ENCODE results near the gene OR52J3. TPM values are rescaled to one million over a fixed set of nuclear protein-coding genes. Genes with fewer than 3 reads are reported as not detected.

OR52J3 gene
- total RNA-seq, 2 donors from 2014 or later: not detected

GRCh38 chr11:5059391-5059790, 13.1 kb downstream of the OR52J3 start, which contains the start of gene OR52E2:
Gene OR52E2, minus strand, starts transcription at chr11:5059627. Its CDS starts 0 bp downstream, at chr11:5059627.
- H3K27ac Mint-ChIP-seq: no peak within 1 kb of the TSS
- peaks cover 2% of the 10 kb centered on the region for H3K9me3 Mint-ChIP-seq
- DNase-seq (ENCODE audit: low spot score): no peak
- no peak for ATAC-seq
- no peaks in the 10 kb centered on the region for H3K36me3 Mint-ChIP-seq
- H3K4me3 Mint-ChIP-seq: no peak within 1 kb of the TSS
- H3K27me3 Mint-ChIP-seq: peaks cover 3 to 4% of the 10 kb centered on the region in 2 donors
- no peaks in the 10 kb centered on the region for H3K4me1 Mint-ChIP-seq (ENCODE audit: low read depth in 2 of 2)

GRCh38 chr11:5065027-5065426, 18.7 kb downstream of the OR52J3 start:
- DNase-seq (ENCODE audit: low spot score) (no peak), ATAC-seq (no peak)
- H3K4me1 Mint-ChIP-seq (ENCODE audit: low read depth in 2 of 2): no peaks in the 10 kb centered on the region
- peaks cover 3% of the 10 kb centered on the region for H3K9me3 Mint-ChIP-seq
- H3K4me3 Mint-ChIP-seq: no peak overlapping the region
- peaks cover 6 to 8% of the 10 kb centered on the region in 2 donors for H3K27me3 Mint-ChIP-seq
- H3K36me3 Mint-ChIP-seq: no peaks in the 10 kb centered on the region
- H3K27ac Mint-ChIP-seq: no peak overlapping the region

- ATAC-seq: no peak
- no peak within 1 kb of the TSS for H3K27ac Mint-ChIP-seq
Observed at GRCh38 chr11:5069272-5069671, 22.9 kb downstream of the OR52J3 start, which contains the start of gene OR52E1. Gene OR52E1, plus strand, starts transcription at chr11:5069572.

GRCh38 chr11:5071799-5072198, 25.5 kb downstream of the OR52J3 start:
- no peak for ATAC-seq

More at GRCh38 chr11:5069272-5069671, 22.9 kb downstream of the OR52J3 start, which contains the start of gene OR52E1:
- Mint-ChIP-seq H3K4me3 (no peak within 1 kb of the TSS), H3K9me3 (peaks cover 3% of the 10 kb centered on the region), H3K36me3 (no peaks in the 10 kb centered on the region), H3K27me3 (peaks cover 4 to 6% of the 10 kb centered on the region in 2 donors), H3K4me1 (ENCODE audit: low read depth in 2 of 2) (no peaks in the 10 kb centered on the region)
- no peak for DNase-seq (ENCODE audit: low spot score)

GRCh38 chr11:5081405-5081804, 35.1 kb downstream of the OR52J3 start:
- H3K9me3 Mint-ChIP-seq: no peaks in the 10 kb centered on the region
- H3K4me3 Mint-ChIP-seq: no peak overlapping the region
- DNase-seq (ENCODE audit: low spot score) (no peak), ATAC-seq (no peak)
- H3K36me3 Mint-ChIP-seq: no peaks in the 10 kb centered on the region
- H3K4me1 Mint-ChIP-seq (ENCODE audit: low read depth in 2 of 2): no peaks in the 10 kb centered on the region
- H3K27ac Mint-ChIP-seq: no peak overlapping the region
- H3K27me3 Mint-ChIP-seq: peaks cover 0 to 18% of the 10 kb centered on the region in 2 donors

More at GRCh38 chr11:5071799-5072198, 25.5 kb downstream of the OR52J3 start:
- Mint-ChIP-seq H3K9me3 (peaks cover 3% of the 10 kb centered on the region), H3K27ac (no peak overlapping the region), H3K36me3 (no peaks in the 10 kb centered on the region), H3K4me1 (ENCODE audit: low read depth in 2 of 2) (no peaks in the 10 kb centered on the region), H3K4me3 (no peak overlapping the region), H3K27me3 (peaks cover 0 to 8% of the 10 kb centered on the region in 2 donors)
- DNase-seq (ENCODE audit: low spot score): no peak

GRCh38 chr11:5083602-5084001, 37.3 kb downstream of the OR52J3 start:
- no peaks in the 10 kb centered on the region for H3K36me3 Mint-ChIP-seq
- DNase-seq (ENCODE audit: low spot score) (no peak), ATAC-seq (no peak)
- peaks cover 0 to 9% of the 10 kb centered on the region in 2 donors for H3K27me3 Mint-ChIP-seq
- no peak overlapping the region for H3K27ac Mint-ChIP-seq
- H3K9me3 Mint-ChIP-seq: no peaks in the 10 kb centered on the region
- no peaks in the 10 kb centered on the region for H3K4me1 Mint-ChIP-seq (ENCODE audit: low read depth in 2 of 2)
- H3K4me3 Mint-ChIP-seq: no peak overlapping the region

- H3K27me3 Mint-ChIP-seq: peaks cover 4 to 20% of the 10 kb centered on the region in 2 donors
- no peak overlapping the region for H3K4me3 Mint-ChIP-seq
- no peak overlapping the region for H3K27ac Mint-ChIP-seq
- H3K36me3 Mint-ChIP-seq: no peaks in the 10 kb centered on the region
- ATAC-seq (no peak), DNase-seq (ENCODE audit: low spot score) (no peak)
- no peaks in the 10 kb centered on the region for H3K4me1 Mint-ChIP-seq (ENCODE audit: low read depth in 2 of 2)
- peaks cover 6% of the 10 kb centered on the region for H3K9me3 Mint-ChIP-seq
Observed at GRCh38 chr11:5088556-5088955, 42.2 kb downstream of the OR52J3 start.

GRCh38 chr11:5090668-5091067, 44.3 kb downstream of the OR52J3 start:
- Mint-ChIP-seq H3K9me3 (peaks cover 6% of the 10 kb centered on the region), H3K27ac (no peak overlapping the region), H3K27me3 (peaks cover 7 to 20% of the 10 kb centered on the region in 2 donors), H3K4me3 (no peak overlapping the region), H3K4me1 (ENCODE audit: low read depth in 2 of 2) (no peaks in the 10 kb centered on the region), H3K36me3 (no peaks in the 10 kb centered on the region)
- DNase-seq (ENCODE audit: low spot score) (no peak), ATAC-seq (no peak)

- no peaks in the 10 kb centered on the region for H3K36me3 Mint-ChIP-seq
- H3K9me3 Mint-ChIP-seq: peaks cover 6% of the 10 kb centered on the region
- DNase-seq (ENCODE audit: low spot score) (no peak), ATAC-seq (no peak)
- peaks cover 7 to 20% of the 10 kb centered on the region in 2 donors for H3K27me3 Mint-ChIP-seq
- H3K4me3 Mint-ChIP-seq: no peak overlapping the region
- no peak overlapping the region for H3K27ac Mint-ChIP-seq
- H3K4me1 Mint-ChIP-seq (ENCODE audit: low read depth in 2 of 2): no peaks in the 10 kb centered on the region
Observed at GRCh38 chr11:5092821-5093585, 46.7 kb downstream of the OR52J3 start.

GRCh38 chr11:5096011-5096410, 49.7 kb downstream of the OR52J3 start:
- peaks cover 3 to 7% of the 10 kb centered on the region in 2 donors for H3K27me3 Mint-ChIP-seq
- H3K27ac Mint-ChIP-seq: no peak overlapping the region
- H3K9me3 Mint-ChIP-seq: peaks cover 3% of the 10 kb centered on the region
- no peaks in the 10 kb centered on the region for H3K4me1 Mint-ChIP-seq (ENCODE audit: low read depth in 2 of 2)
- no peak for ATAC-seq
- H3K4me3 Mint-ChIP-seq: no peak overlapping the region
- no peak for DNase-seq (ENCODE audit: low spot score)
- no peaks in the 10 kb centered on the region for H3K36me3 Mint-ChIP-seq

Other genes starting within 250 kb of the OR52J3 start
- gene OR52R1, start 242.1 kb upstream of the OR52J3 start, total RNA-seq: not detected
- gene OR51F2, start 225.2 kb upstream of the OR52J3 start, total RNA-seq: not detected
- gene OR51S1, start 197.3 kb upstream of the OR52J3 start, total RNA-seq: not detected
- gene OR51T1, start 164.6 kb upstream of the OR52J3 start, total RNA-seq: not detected
- not detected for gene OR51A7, start 142.7 kb upstream of the OR52J3 start, total RNA-seq
- gene OR51G2, start 127.2 kb upstream of the OR52J3 start, total RNA-seq: not detected
- gene OR51G1, start 122.2 kb upstream of the OR52J3 start, total RNA-seq: not detected
- not detected for gene OR51A4, start 98.9 kb upstream of the OR52J3 start, total RNA-seq
- gene OR51A2, start 90.8 kb upstream of the OR52J3 start, total RNA-seq: not detected
- gene OR51L1, start 51.7 kb upstream of the OR52J3 start, total RNA-seq: not detected
- gene OR52E2, start 13.1 kb downstream of the OR52J3 start, total RNA-seq: not detected
- not detected for gene OR52E1, start 23.0 kb downstream of the OR52J3 start, total RNA-seq
- gene OR52A5, start 91.8 kb downstream of the OR52J3 start, total RNA-seq: not detected
- not detected for gene OR52A1, start 108.2 kb downstream of the OR52J3 start, total RNA-seq
- not detected for gene OR51V1, start 154.2 kb downstream of the OR52J3 start, total RNA-seq
- not detected for gene HBB, start 180.5 kb downstream of the OR52J3 start, total RNA-seq
- not detected for gene HBD, start 188.0 kb downstream of the OR52J3 start, total RNA-seq
- gene HBG1, start 203.3 kb downstream of the OR52J3 start, total RNA-seq: not detected
- not detected for gene HBG2, start 208.3 kb downstream of the OR52J3 start, total RNA-seq
- not detected for gene HBE1, start 223.4 kb downstream of the OR52J3 start, total RNA-seq

Measured in natural killer cell treated with Interleukin-12 subunit alpha and Interleukin-12 subunit beta and Interleukin-15 and Interleukin-18, amount 100 ng/mL, for 72 hours (primary cell).